ENCODE data around the gene AATK. TPM values are rescaled to one million over a fixed set of nuclear protein-coding genes. Genes with fewer than 3 reads are reported as not detected.

The AATK gene
- total and polyA plus RNA-seq, 2 experiments from 2014 or later = 1.1 to 5.0 TPM

GRCh38 chr17:81129711-81130367 is 36.2 kb downstream of the AATK start (continued):
- no peak for TF ChIP-seq ZNF462 (CRISPR knock-in tag; IDR thresholded peaks at IDR 0.05)

GRCh38 chr17:81129289-81129688 is 36.7 kb downstream of the AATK start:
- H3K27ac ChIP-seq (ENCODE audit: low read depth) = no peak overlapping the region
- Mint-ChIP-seq H3K27ac (peak overlapping the region; percentile 17; the same call in 1 of the 2 replicates), H3K4me3 (no peak overlapping the region), H3K36me3 (ENCODE audit: low read depth) (no peaks in the 10 kb centered on the region), H3K4me1 (no peaks in the 10 kb centered on the region), H3K9me3 (no peaks in the 10 kb centered on the region), H3K27me3 (ENCODE audit: insufficient read depth, low read depth, poor library complexity) (peaks cover 4% of the 10 kb centered on the region)
- H3K4me2 ChIP-seq = no peak overlapping the region
- no peaks in the 10 kb centered on the region for H3K4me1 ChIP-seq (ENCODE audit: insufficient read depth)
- DNase-seq (ENCODE audit: low spot score) (peak; percentile 53), ATAC-seq (peak; percentile 18)
- no peak overlapping the region for H3K4me3 ChIP-seq
- no peaks in the 10 kb centered on the region for H3K79me2 ChIP-seq (replicated peaks; ENCODE audit: insufficient read depth)
- no peaks in the 10 kb centered on the region for H3K9me2 ChIP-seq (ENCODE audit: insufficient read depth)
- no peaks in the 10 kb centered on the region for H4K20me1 ChIP-seq (replicated peaks; ENCODE audit: insufficient read depth)
- no peaks in the 10 kb centered on the region for H3K27me3 ChIP-seq (ENCODE audit: insufficient read depth)
- no peak for TF ChIP-seq NANOG (IDR thresholded peaks at IDR 0.05; ENCODE audit: borderline replicate concordance)
- TF ChIP-seq CTCF (conservative IDR thresholded peaks at IDR 0.05; ENCODE audit: low read depth in 2 of 2) = peak; percentile 40 to 57
- no peak overlapping the region for H2AFZ ChIP-seq
- H3F3A ChIP-seq (replicated peaks; ENCODE audit: low read depth) = no peaks in the 10 kb centered on the region
- no peaks in the 10 kb centered on the region for H3K36me3 ChIP-seq (ENCODE audit: insufficient read depth)

Measured in GM23338 (cell line).